Keratinocyte (primary cell): ENCODE measurements around the gene SRA1. TPM values are rescaled to one million over a fixed set of nuclear protein-coding genes. Genes with fewer than 3 reads are reported as not detected.

Experiments
- DNase-seq: peaks from one replicate; pipeline ENCODE4 v3.0.0-alpha.2; 2011; ENCODE audit warnings: low read depth, missing footprints, low spot score
- FAIRE-seq: peaks from 2 replicates; lab custom pipeline; 2011; peaks lifted over from hg19 to GRCh38; lab: Jason Lieb, UNC
- H2AFZ ChIP-seq: 2 replicates; pipeline ENCODE4 v1.6.0; 2012; ENCODE audit warnings: low read length, control low read depth, inconsistent platforms; ENCODE audit not compliant: control insufficient read depth
- H3K27ac ChIP-seq: 2 replicates; pipeline ENCODE4 v1.5.1; 2011; ENCODE audit warnings: low read length; ENCODE audit not compliant: control insufficient read depth, insufficient read depth
- H3K27me3 ChIP-seq: 3 replicates; pipeline ENCODE4 v1.6.0; 2011; ENCODE audit warnings: low read length; ENCODE audit not compliant: control insufficient read depth, insufficient read depth; ENCODE audit errors: extremely low read depth
- H3K36me3 ChIP-seq, 2 experiments: 2 replicates in 1 of 2; 3 replicates in 1 of 2; pipeline ENCODE4 v1.5.1; 2011; ENCODE audit warnings: low read length in 2 of 2, mild to moderate bottlenecking in 1 of 2; ENCODE audit not compliant: control insufficient read depth in 2 of 2, insufficient read depth in 2 of 2; ENCODE audit errors: extremely low read depth in 1 of 2
- H3K4me1 ChIP-seq: 3 replicates; pipeline ENCODE4 v1.5.1; 2011; ENCODE audit warnings: low read length; ENCODE audit not compliant: control insufficient read depth, insufficient read depth; ENCODE audit errors: extremely low read depth
- H3K4me2 ChIP-seq: 3 replicates; pipeline ENCODE4 v1.6.0; 2011; ENCODE audit warnings: low read depth, low read length; ENCODE audit not compliant: control insufficient read depth, insufficient read depth; ENCODE audit errors: extremely low read depth
- H3K4me3 ChIP-seq, 3 experiments: fragments of 200-600 bp in 1 of 3; sonication (generic) in 1 of 3; 2 replicates in 2 of 3; 3 replicates in 1 of 3; pipeline ENCODE4 v1.5.1; 2011 to 2016; ENCODE audit warnings: low read length in 3 of 3, mild to moderate bottlenecking in 3 of 3, control low read depth in 2 of 3, inconsistent platforms in 1 of 3, low read depth in 1 of 3, mixed read lengths in 1 of 3, mixed run types in 1 of 3, moderate library complexity in 1 of 3; ENCODE audit not compliant: control insufficient read depth in 2 of 3, insufficient read depth in 2 of 3; ENCODE audit errors: extremely low read depth in 1 of 3
- H3K79me2 ChIP-seq: 2 replicates; pipeline ENCODE4 v1.6.0; 2012; ENCODE audit warnings: low read length; ENCODE audit not compliant: control insufficient read depth, insufficient read depth
- H3K9ac ChIP-seq: 3 replicates; pipeline ENCODE4 v1.6.0; 2011; ENCODE audit warnings: low read length; ENCODE audit not compliant: control insufficient read depth, insufficient read depth; ENCODE audit errors: extremely low read depth
- H3K9me1 ChIP-seq: 3 replicates; pipeline ENCODE4 v1.6.0; 2011; ENCODE audit warnings: low read length; ENCODE audit not compliant: control insufficient read depth, insufficient read depth; ENCODE audit errors: extremely low read depth
- H3K9me3 ChIP-seq: 2 replicates; pipeline ENCODE4 v1.5.1; 2012; ENCODE audit warnings: low read depth, low read length; ENCODE audit not compliant: control insufficient read depth
- H4K20me1 ChIP-seq: 3 replicates; pipeline ENCODE4 v1.6.0; 2011; ENCODE audit warnings: low read length; ENCODE audit not compliant: control insufficient read depth, insufficient read depth; ENCODE audit errors: extremely low read depth
- CTCF ChIP-seq, 3 experiments: IDR thresholded peaks in 1 of 3; conservative IDR thresholded peaks in 1 of 3; optimal IDR thresholded peaks in 1 of 3; 2 replicates in 2 of 3; 3 replicates in 1 of 3; pipeline versions ENCODE3 to v1.5.1; 2011; ENCODE audit warnings: low read length in 3 of 3, mild to moderate bottlenecking in 3 of 3, moderate library complexity in 2 of 3, control low read depth in 1 of 3, inconsistent platforms in 1 of 3; ENCODE audit not compliant: insufficient read depth in 2 of 3; ENCODE audit errors: extremely low read depth in 1 of 3
- EZH2 ChIP-seq: IDR thresholded peaks from one replicate; pipeline ENCODE4 v1.6.1; 2012; ENCODE audit warnings: inconsistent platforms, mild to moderate bottlenecking, low read length, moderate library complexity
- dilution Hi-C: fragments of 300-500 bp; cut with MboI; formaldehyde crosslinking; loops from one replicate; pipeline ENCODE4 v1.7.0; 2020; ENCODE audit warnings: low sequenced_read_pairs; ENCODE audit not compliant: extremely low pct_ligation_motif_present
- polyA plus RNA-seq, 5 experiments: library from polyadenylated mRNA; depleted of rRNA in 3 of 5; stranded (reverse) in 3 of 5; stranded (forward) in 1 of 5; unstranded in 1 of 5; fragments of >200 nt; gene quantifications; 1 replicate in 1 of 5; 2 replicates in 3 of 5; 3 replicates in 1 of 5; pipeline versions ENCODE4 v1.2.1 to v1.2.3, GENCODE V29; 2011 to 2012; ENCODE audit warnings: missing spikeins in 2 of 5, low read depth in 1 of 5, low replicate concordance in 1 of 5

The SRA1 gene
- polyA plus RNA-seq, 1 donor (not counting 4 experiments of a cell fraction or from before 2014, with no cell fraction given) = 32.4 TPM

- no peak overlapping the region for H2AFZ ChIP-seq
- no peak overlapping the region for H3K9ac ChIP-seq
- peaks cover 25 to 28% of the 10 kb centered on the region in 2 experiments for H3K36me3 ChIP-seq
- no peaks in the 10 kb centered on the region for H3K27me3 ChIP-seq
- H4K20me1 ChIP-seq = no peaks in the 10 kb centered on the region
- no peak overlapping the region for H3K4me2 ChIP-seq
- no peak overlapping the region for H3K27ac ChIP-seq
- H3K79me2 ChIP-seq = peaks cover 21% of the 10 kb centered on the region
- no peaks in the 10 kb centered on the region for H3K9me3 ChIP-seq
- no peak for FAIRE-seq
- DNase-seq = no peak
- no peak overlapping the region for H3K4me3 ChIP-seq
- dilution Hi-C loops = no loop called here
- H3K9me1 ChIP-seq = peaks cover 1% of the 10 kb centered on the region
- peaks cover 25% of the 10 kb centered on the region for H3K4me1 ChIP-seq
- no peak for TF ChIP-seq CTCF (optimal IDR thresholded peaks at IDR 0.05 in 1 of 3, IDR thresholded peaks at IDR 0.05 in 1 of 3, conservative IDR thresholded peaks at IDR 0.05 in 1 of 3; ENCODE audit: extremely low read depth in 1 of 3, insufficient read depth in 2 of 3, low read length in 3 of 3)
- no peak for TF ChIP-seq EZH2
Measured at GRCh38 chr5:140549237-140550144, 7.8 kb downstream of the SRA1 start.

GRCh38 chr5:140548791-140549190 lies 8.5 kb downstream of the SRA1 start:
- TF ChIP-seq EZH2 = no peak
- TF ChIP-seq CTCF (optimal IDR thresholded peaks at IDR 0.05 in 1 of 3, IDR thresholded peaks at IDR 0.05 in 1 of 3, conservative IDR thresholded peaks at IDR 0.05 in 1 of 3; ENCODE audit: extremely low read depth in 1 of 3, insufficient read depth in 2 of 3, low read length in 3 of 3) = no peak
- Histone ChIP-seq H3K27me3 (no peaks in the 10 kb centered on the region), H3K79me2 (peaks cover 14% of the 10 kb centered on the region), H4K20me1 (no peaks in the 10 kb centered on the region), H3K4me1 (peaks cover 18% of the 10 kb centered on the region), H3K27ac (no peak overlapping the region), H2AFZ (no peak overlapping the region), H3K9me3 (no peaks in the 10 kb centered on the region), H3K36me3 (peaks cover 27 to 28% of the 10 kb centered on the region in 2 experiments), H3K9me1 (no peaks in the 10 kb centered on the region), H3K9ac (no peak overlapping the region), H3K4me3 (no peak overlapping the region), H3K4me2 (no peak overlapping the region)
- dilution Hi-C loops = no loop called here
- no peak for FAIRE-seq
- DNase-seq = no peak
